Right lobe of liver (tissue), 6 donors: ENCODE data around the gene SPPL3. TPM values are rescaled to one million over a fixed set of nuclear protein-coding genes. Genes with fewer than 3 reads are reported as not detected.
A peak's percentile ranks its signal among the peaks of the same experiment; 100 is the strongest.
"Not testable (repeated sequence)": the region's sequence is repeated elsewhere in the genome, so short reads cannot be mapped to it uniquely, and the experiment has no call there.

Source experiments
- ATAC-seq, 4 donors: fragments of 200-7000 bp; cut with Tn5 transposase; one replicate each; pipeline ENCODE4 v1.9.1; 2020; ENCODE audit warnings: mild to moderate bottlenecking in 4 of 4, moderate library complexity in 4 of 4
- DNase-seq, 3 donors: peaks; one replicate each; pipeline ENCODE4 v3.0.0-alpha.2; 2020
- H3K27ac ChIP-seq, 3 donors: fragments of 200-600 bp; one replicate each; pipeline ENCODE4 v1.8.0; 2022
- H3K27me3 ChIP-seq, 2 donors: fragments of 200-600 bp; one replicate each; pipeline ENCODE4 v1.8.0; 2022
- H3K36me3 ChIP-seq, 4 donors: fragments of 200-600 bp; sonication (generic) in 1 of 4; one replicate each; pipeline versions ENCODE4 v1.5.1 to v1.8.0; 2017 to 2022; ENCODE audit warnings: control low read depth in 1 of 4
- H3K4me1 ChIP-seq, 4 donors: fragments of 200-600 bp; sonication (generic) in 1 of 4; one replicate each; pipeline versions ENCODE4 v1.5.1 to v1.8.0; 2017 to 2022; ENCODE audit warnings: control low read depth in 1 of 4
- H3K4me3 ChIP-seq, 3 donors: fragments of 200-600 bp; one replicate each; pipeline ENCODE4 v1.8.0; 2022
- H3K9me3 ChIP-seq, 4 donors: fragments of 200-600 bp; sonication (generic) in 1 of 4; one replicate each; pipeline versions ENCODE4 v1.5.1 to v1.8.0; 2017 to 2022; ENCODE audit warnings: control low read depth in 1 of 4
- POLR2A ChIP-seq: fragments of 450-650 bp; IDR thresholded peaks from one replicate; pipeline ENCODE4 v1.6.1; 2017; ENCODE audit warnings: antibody characterized with exemption, mild to moderate bottlenecking
- WGBS: methylation state at CpG from one replicate; pipeline ENCODE4 v1.1.6; 2018; ENCODE audit warnings: low coverage, low lambda C conversion rate; ENCODE audit not compliant: insufficient coverage; ENCODE audit errors: missing lambda C conversion rate; 5-methylcytosine and 5-hydroxymethylcytosine counted together
- intact Hi-C, 2 donors: fragments of 100-400 bp; cut with DNase I; formaldehyde crosslinking; loops; one replicate each; pipeline versions ENCODE4 v1.11.2 to v1.14.1; 2022
- total RNA-seq, 6 experiments: library from RNA; depleted of rRNA in 2 of 6; stranded (reverse); fragments of >200 nt in 2 of 6; fragmentation: NEBNext Ultra II Directional in 3 of 6; extraction: Animal tissue kit (Norgen Biotek cat#: 25700) in 3 of 6; gene quantifications; one replicate each; pipeline versions ENCODE4 v1.1.0 to v1.2.4, GENCODE V29; 2016 to 2023
- TF ChIP-seq, protein P1 (sequence below), 4 donors: fragments of 200-600 bp in 3 of 4; fragments of 450-650 bp in 1 of 4; IDR thresholded peaks; one replicate each; pipeline versions ENCODE4 v1.5.1 to v1.8.0; 2016 to 2022; ENCODE audit warnings: antibody characterized with exemption in 4 of 4, mild to moderate bottlenecking in 2 of 4
- donor health status: DM: no; HTN: yes; CAD: no.
- donor health status: DM: no; HTN: no; CAD: no.
- donor health status: DM: no; HTN: no; CAD: no.
- donor health status: DM: no; HTN: yes; CAD: no.
- donor health status: DM: no; HTN: yes; CAD: no.

The SPPL3 gene
- total RNA-seq, 6 experiments from 2014 or later, result 10.7 to 26.6 (median 16.9) TPM

DNA sequence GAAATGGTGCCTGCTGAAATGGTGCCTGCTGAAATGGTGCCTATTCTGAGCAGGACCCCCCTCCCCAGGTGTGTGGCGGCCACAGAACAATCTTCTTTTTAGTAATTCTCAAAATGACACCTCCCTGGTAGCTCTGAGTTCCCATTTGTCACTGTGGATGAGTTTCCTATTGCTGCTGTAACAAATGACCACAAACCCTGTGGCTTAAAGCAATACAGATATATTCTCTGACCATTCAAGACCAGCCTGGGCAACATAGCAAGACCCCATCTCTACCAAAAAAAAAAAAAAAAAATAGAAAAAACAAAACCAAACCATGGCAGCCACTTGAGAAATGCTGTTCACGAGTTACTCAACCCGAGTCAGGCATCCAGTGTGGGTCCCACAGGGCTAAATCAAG is 170.6 kb downstream of the SPPL3 start:
- Histone ChIP-seq H3K4me3 (no peak overlapping the region), H3K4me1 (peaks cover 0 to 8% (median 0%) of the 10 kb centered on the region in 4 donors), H3K27ac (no peak overlapping the region), H3K9me3 (no peaks in the 10 kb centered on the region), H3K36me3 (peaks cover 0 to 17% (median 0%) of the 10 kb centered on the region in 4 donors), H3K27me3 (no peaks in the 10 kb centered on the region)
- WGBS, result 90% methylated on average over 2 of the region's 3 CpGs
- DNase-seq, result no peak
- no peak for TF ChIP-seq POLR2A
- TF ChIP-seq, protein P1, sequence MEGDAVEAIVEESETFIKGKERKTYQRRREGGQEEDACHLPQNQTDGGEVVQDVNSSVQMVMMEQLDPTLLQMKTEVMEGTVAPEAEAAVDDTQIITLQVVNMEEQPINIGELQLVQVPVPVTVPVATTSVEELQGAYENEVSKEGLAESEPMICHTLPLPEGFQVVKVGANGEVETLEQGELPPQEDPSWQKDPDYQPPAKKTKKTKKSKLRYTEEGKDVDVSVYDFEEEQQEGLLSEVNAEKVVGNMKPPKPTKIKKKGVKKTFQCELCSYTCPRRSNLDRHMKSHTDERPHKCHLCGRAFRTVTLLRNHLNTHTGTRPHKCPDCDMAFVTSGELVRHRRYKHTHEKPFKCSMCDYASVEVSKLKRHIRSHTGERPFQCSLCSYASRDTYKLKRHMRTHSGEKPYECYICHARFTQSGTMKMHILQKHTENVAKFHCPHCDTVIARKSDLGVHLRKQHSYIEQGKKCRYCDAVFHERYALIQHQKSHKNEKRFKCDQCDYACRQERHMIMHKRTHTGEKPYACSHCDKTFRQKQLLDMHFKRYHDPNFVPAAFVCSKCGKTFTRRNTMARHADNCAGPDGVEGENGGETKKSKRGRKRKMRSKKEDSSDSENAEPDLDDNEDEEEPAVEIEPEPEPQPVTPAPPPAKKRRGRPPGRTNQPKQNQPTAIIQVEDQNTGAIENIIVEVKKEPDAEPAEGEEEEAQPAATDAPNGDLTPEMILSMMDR (IDR thresholded peaks at IDR 0.05), result no peak
- intact Hi-C loops, result no loop called here
- ATAC-seq, result no peak

DNA sequence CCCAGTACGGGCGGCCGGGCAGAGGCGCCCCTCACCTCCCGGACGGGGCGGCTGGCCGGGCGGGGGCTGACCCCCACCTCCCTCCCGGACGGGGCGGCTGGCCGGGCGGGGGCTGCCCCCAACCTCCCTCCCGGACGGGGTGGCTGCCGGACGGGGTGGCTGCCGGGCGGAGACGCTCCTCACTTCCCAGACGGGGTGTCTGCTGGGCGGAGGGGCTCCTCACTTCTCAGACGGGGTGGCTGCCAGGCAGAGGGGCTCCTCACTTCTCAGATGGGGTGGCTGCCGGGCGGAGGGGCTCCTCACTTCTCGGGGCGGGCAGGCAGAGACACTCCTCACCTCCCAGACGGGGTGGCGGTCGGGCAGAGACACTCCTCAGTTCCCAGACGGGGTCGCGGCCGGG is 172.0 kb downstream of the SPPL3 start:
- intact Hi-C loops, H3K27ac ChIP-seq, ATAC-seq, DNase-seq, H3K4me3 ChIP-seq, H3K9me3 ChIP-seq, H3K27me3 ChIP-seq: not testable (repeated sequence)
- H3K4me1 ChIP-seq, result peaks cover 0 to 16% (median 2%) of the 10 kb centered on the region in 4 donors
- WGBS, result 80% methylated on average over 2 of the region's 35 CpGs
- H3K36me3 ChIP-seq, result peaks cover 0 to 21% (median under 1%) of the 10 kb centered on the region in 4 donors

DNA sequence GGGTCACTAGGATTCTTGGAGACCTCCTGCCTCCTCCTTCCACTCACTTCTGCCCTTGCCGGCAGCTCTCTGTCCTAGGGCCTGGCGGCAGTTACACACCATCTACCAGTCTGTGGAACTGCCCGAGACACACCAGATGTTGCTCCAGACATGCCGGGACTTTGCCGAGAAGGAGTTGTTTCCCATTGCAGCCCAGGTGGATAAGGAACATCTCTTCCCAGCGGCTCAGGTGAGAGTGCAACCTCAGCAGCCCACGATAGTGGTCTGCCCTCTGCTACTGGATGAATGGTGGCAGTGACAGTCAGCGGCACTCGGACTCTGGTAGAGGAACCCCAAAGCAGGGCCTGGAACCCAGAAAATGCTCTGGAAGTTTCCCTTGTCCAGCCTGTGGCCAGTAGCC is 177.2 kb downstream of the SPPL3 start:
- DNase-seq (no peak), ATAC-seq (no peak)
- intact Hi-C loops, result no loop called here
- H3K27me3 ChIP-seq, result no peaks in the 10 kb centered on the region
- H3K27ac ChIP-seq, result peak overlapping the region in 2 of 3 donors; percentile 53 to 90
- peaks cover 0 to 21% (median under 1%) of the 10 kb centered on the region in 4 donors for H3K36me3 ChIP-seq
- no peak for TF ChIP-seq POLR2A
- TF ChIP-seq, protein P1 (IDR thresholded peaks at IDR 0.05), result no peak
- peaks cover 0 to 45% (median 5%) of the 10 kb centered on the region in 4 donors for H3K4me1 ChIP-seq
- peak overlapping the region in 2 of 3 donors; percentile 87 to 93 for H3K4me3 ChIP-seq
- WGBS, result 80% methylated on average over 1 of the region's 9 CpGs
- no peaks in the 10 kb centered on the region for H3K9me3 ChIP-seq

DNA sequence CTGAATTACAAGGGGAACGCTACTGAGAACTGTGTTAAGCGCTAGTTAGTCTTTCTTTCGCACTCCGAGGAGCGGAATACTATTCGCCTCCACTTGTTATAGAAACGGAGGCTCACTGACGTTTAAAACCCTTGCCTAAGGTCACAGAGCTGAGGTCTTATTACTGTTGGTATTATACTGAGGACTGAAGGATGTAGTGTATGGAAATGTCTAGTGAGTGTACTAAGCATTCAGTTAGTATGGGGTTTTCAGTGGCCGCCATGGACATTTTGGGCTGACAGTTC is 177.7 kb downstream of the SPPL3 start:
- Histone ChIP-seq H3K36me3 (peaks cover 0 to 21% (median under 1%) of the 10 kb centered on the region in 4 donors), H3K27me3 (no peaks in the 10 kb centered on the region), H3K9me3 (no peaks in the 10 kb centered on the region), H3K4me1 (peaks cover 0 to 50% (median 5%) of the 10 kb centered on the region in 4 donors), H3K27ac (peak overlapping the region; percentile 74 to 90 (median 74)), H3K4me3 (peak overlapping the region; percentile 84 to 93 (median 87))
- 26% methylated on average over 9 of the region's 9 CpGs for WGBS
- no peak for TF ChIP-seq POLR2A
- TF ChIP-seq, protein P1 (IDR thresholded peaks at IDR 0.05), result no peak
- intact Hi-C loops, result no loop called here
- DNase-seq (no peak), ATAC-seq (no peak)

DNA sequence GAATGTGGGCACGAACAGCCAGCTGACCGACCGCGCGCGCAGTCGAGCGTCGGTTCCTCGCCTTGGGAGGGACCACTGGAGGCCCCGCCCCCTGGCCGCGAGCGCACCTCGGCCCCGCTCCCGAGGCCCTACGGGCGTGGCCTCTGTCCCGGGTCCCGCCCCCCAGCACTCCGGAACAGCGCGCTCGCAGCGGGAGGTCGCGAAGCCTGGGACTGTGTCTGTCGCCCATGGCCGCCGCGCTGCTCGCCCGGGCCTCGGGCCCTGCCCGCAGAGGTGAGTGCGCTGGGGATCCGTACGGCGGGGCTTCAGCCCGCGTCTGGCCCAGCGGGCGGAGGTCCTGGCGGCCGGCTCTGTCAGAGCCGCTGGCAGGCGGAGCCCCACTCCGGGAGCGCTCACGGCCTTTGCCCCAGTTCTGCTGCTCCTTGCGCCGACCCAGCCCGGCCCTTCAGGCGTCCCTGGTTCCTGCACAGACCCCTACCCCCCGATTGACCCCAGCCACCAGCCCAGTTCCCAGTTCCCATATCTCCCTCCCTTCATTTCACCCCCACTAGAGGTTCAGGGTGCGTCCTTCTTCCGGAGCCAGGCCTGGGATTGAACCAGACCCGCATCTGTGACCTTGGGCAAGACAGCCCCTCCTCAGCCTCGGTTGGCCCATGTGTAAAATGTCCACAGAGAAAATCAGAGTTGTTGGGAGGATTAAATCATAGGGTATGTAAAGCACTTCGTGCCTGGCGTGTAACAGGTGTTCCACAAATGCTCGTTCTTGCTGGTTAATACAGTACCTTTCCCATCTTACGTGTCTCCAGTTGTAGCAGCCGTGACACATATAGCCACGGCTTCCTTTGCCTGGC is 178.3 kb downstream of the SPPL3 start, which contains the start of gene ACADS:
ACADS (plus strand) TSS at position 168 of the 851 bp plus-strand sequence; CDS start at position 228, 60 bp downstream.
- peak within 1 kb of the TSS; percentile 84 to 93 (median 87) for H3K4me3 ChIP-seq
- DNase-seq, result peak; percentile 95
- peak within 1 kb of the TSS; percentile 74 to 90 (median 74) for H3K27ac ChIP-seq
- no peaks in the 10 kb centered on the region for H3K9me3 ChIP-seq
- ATAC-seq, result peak; percentile 90 to 99 (median 96)
- under 1% methylated on average over 25 of the region's 66 CpGs for WGBS
- peaks cover 0 to 21% (median under 1%) of the 10 kb centered on the region in 4 donors for H3K36me3 ChIP-seq
- peaks cover 0 to 56% (median 5%) of the 10 kb centered on the region in 4 donors for H3K4me1 ChIP-seq
- TF ChIP-seq, protein P1 (IDR thresholded peaks at IDR 0.05), result no peak
- peak; percentile 69 for TF ChIP-seq POLR2A
- no peaks in the 10 kb centered on the region for H3K27me3 ChIP-seq
- intact Hi-C loops, result no loop called here
